ENCODE data around the gene BMPR2.

Gene BMPR2

GRCh38 chr2:202599105-202599504, 223.0 kb downstream of the BMPR2 start:
- no peak for DNase-seq (ENCODE audit: low read depth in 2 of 2)

- DNase-seq (ENCODE audit: low read depth in 2 of 2) = no peak
Measured at GRCh38 chr2:202599911-202600310, 223.8 kb downstream of the BMPR2 start.

DNA sequence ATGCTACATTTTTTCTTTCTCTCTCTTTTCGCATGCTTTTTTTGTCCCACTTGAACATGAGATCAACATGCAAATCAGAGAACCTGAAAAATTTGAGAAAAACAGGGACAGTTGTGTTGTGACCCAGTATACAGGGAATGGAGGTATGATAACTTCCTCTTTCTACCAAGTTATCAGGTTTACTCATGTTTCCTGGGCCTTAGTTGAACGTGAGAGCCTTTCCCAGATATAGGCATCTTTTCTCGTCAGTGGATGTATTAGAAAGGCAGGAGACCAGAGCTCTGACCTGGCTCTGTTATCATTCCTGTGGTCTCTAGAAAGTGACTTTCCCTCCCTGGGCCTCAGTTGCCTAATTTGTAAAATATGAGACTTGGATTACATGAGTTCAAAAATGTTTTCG, 228.6 kb downstream of the BMPR2 start:
- DNase-seq (ENCODE audit: low read depth in 2 of 2) = no peak

DNA sequence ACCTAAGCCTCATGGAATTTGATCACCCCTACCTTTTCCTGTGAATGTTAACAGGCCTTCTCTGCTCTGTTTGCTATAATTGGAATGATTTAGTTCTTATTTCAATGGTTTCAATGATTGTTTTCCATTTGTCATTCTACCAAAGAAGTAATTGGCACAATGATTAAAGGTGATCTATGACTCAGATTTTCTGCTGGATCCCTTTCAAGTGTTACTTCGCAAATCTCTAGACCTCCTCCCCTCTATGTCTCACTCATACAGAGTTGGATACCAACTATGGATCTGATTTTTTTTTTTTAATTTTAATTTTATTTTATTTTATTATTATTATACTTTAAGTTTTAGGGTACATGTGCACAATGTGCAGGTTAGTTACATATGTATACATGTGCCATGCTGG, 229.0 kb downstream of the BMPR2 start:
- DNase-seq (ENCODE audit: low read depth in 2 of 2) = no peak

GRCh38 chr2:202608142-202608852, 232.2 kb downstream of the BMPR2 start:
- DNase-seq (ENCODE audit: low read depth in 2 of 2) = no peak

- no peak for DNase-seq (ENCODE audit: low read depth in 2 of 2)
Measured at GRCh38 chr2:202609381-202610145, 233.4 kb downstream of the BMPR2 start.

DNA sequence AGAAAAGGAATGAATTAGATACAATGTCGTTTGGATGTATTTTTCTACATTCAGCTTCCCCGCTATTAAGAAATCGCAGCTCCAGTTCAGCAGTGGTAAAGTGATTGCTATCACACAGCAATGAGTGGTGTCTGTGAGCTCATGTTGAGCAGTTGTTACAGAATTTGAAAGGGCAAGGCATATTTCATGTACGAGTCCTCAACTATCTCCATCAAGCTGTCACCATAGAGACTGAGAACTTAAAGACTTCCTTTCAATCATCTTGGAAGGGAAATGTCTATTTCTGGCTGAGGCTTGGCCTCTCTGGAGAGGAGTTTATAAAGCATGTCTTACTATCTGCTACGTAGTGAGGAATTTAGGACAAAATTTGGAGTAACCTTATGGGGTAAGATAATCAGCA, 234.3 kb downstream of the BMPR2 start:
- no peak for DNase-seq (ENCODE audit: low read depth in 2 of 2)

GRCh38 chr2:202612145-202612544, 236.0 kb downstream of the BMPR2 start:
- no peak for DNase-seq (ENCODE audit: low read depth in 2 of 2)

- DNase-seq (ENCODE audit: low read depth in 2 of 2) = no peak
Measured at GRCh38 chr2:202613479-202613878, 237.4 kb downstream of the BMPR2 start.

All from stimulated activated CD8-positive, alpha-beta memory T cell treated with anti-CD3 and anti-CD28 coated beads, Interleukin-7, amount 100 ng/mL, for 1 hour (primary cell).